GM18508 (cell line): ENCODE results near the gene DENND1A.
"Not testable (repeated sequence)": the region's sequence is repeated elsewhere in the genome, so short reads cannot be mapped to it uniquely, and the experiment has no call there.

Experiments
- ATAC-seq: cut with Tn5 transposase; IDR thresholded peaks from one replicate; pipeline ENCODE4 v1.9.1; 2021; ENCODE audit warnings: moderate number of reproducible peaks; ENCODE audit not compliant: insufficient read depth, unreplicated experiment

Gene DENND1A

DNA sequence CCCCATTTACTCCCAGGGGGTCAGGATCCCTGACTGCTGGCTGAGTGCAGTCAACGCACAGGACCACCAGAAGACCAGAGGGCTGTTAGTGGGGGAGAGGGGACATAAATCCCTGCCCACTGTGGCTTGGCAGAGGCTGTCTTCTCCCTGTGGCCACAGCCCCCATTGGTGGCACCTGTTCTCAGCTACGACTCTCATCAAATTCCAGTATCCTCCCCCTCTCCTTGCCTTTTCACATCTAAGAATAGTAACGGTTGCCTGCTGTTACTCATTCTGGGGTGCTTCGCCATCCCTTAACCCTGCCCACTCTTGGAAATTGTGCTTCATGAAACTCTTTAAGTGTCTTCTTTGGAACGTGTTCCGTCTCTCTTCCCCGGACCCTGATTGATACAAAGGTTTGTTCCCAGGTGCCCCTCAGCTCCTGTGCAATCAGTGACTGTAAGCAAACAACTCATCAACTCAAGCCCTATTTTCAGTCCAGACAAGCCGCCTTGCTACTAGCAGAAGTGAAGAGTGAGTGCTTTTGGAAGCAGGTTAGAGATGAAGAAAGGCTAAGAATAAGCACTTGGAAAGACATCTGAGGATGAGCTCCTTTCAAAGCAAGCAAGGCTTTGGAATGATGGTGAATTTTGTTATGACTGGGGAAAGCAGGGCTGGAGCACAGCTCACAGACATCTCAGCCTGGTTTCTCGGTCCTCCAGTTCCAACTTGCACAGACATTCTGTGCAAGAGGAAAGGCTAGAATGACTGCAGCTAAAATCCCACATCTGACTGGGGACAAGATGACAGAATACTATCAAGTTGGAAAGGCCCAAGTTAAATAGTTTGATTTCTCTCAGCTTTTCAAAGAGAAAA lies 22.9 kb upstream of the DENND1A start:
- no peak for ATAC-seq

- no peak for ATAC-seq
These were observed 18.4 kb upstream of the DENND1A start for GRCh38 chr9:123948286-123948685.

GRCh38 chr9:123947326-123947725 lies 17.4 kb upstream of the DENND1A start:
- no peak for ATAC-seq

- ATAC-seq = no peak
These were observed 16.3 kb upstream of the DENND1A start for GRCh38 chr9:123946101-123946821.

DNA sequence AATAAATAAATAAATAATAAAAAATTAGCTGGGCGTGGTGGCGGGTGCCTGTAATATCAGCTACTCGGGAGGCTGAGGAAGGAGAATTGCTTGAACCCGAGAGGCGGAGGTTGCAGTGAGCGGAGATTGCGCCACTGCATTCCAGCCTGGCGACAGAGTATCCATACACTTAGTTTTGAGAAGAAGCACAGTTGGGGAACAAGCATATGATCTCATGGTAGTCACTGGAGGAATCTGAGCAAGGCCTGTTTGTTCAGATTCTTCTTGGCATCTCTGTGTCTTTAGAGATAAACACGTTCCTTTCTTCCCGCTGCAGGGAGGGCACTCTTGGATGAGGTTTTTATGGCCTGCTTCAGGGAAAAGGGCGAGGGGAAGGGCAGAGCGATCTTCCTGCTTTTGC lies 15.6 kb upstream of the DENND1A start:
- ATAC-seq = no peak

DNA sequence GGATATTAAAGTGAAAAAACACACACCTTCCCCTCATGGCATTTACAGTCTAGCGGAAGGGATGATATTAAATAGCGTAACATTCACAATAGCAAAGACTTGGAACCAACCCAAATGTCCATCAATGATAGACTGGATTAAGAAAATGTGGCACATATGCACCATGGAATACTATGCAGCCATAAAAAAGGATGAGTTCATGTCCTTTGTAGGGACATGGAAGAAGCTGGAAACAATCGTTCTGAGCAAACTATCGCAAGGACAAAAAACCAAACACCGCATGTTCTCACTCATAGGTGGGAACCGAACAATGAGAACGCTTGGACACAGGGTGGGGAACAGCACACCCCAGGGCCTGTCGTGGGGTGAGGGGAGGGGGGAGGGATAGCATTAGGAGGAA lies 14.5 kb upstream of the DENND1A start:
- ATAC-seq = not testable (repeated sequence)

GRCh38 chr9:123943671-123944070 lies 13.7 kb upstream of the DENND1A start:
- no peak for ATAC-seq

DNA sequence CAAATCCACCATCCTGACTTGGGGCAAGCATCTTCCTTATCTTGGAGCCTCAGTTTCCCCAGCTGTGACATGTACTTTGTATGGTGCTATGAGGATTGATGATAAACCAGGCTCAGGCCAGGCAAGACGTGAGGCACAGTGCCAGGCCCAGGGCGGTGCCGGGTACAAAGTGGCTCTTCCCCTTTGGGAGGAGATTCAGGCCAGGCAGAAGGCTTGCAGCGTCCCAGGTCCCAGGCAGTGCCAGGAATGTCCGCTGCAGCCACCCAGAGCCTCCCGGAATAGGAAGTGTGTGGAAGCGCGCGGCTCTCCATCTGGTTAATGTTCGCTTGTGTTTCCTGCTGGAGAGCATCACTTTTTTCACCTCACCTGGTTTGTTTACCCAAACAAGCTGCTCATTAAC lies 12.6 kb upstream of the DENND1A start:
- no peak for ATAC-seq

GRCh38 chr9:123941524-123942070 lies 11.7 kb upstream of the DENND1A start:
- ATAC-seq = no peak

DNA sequence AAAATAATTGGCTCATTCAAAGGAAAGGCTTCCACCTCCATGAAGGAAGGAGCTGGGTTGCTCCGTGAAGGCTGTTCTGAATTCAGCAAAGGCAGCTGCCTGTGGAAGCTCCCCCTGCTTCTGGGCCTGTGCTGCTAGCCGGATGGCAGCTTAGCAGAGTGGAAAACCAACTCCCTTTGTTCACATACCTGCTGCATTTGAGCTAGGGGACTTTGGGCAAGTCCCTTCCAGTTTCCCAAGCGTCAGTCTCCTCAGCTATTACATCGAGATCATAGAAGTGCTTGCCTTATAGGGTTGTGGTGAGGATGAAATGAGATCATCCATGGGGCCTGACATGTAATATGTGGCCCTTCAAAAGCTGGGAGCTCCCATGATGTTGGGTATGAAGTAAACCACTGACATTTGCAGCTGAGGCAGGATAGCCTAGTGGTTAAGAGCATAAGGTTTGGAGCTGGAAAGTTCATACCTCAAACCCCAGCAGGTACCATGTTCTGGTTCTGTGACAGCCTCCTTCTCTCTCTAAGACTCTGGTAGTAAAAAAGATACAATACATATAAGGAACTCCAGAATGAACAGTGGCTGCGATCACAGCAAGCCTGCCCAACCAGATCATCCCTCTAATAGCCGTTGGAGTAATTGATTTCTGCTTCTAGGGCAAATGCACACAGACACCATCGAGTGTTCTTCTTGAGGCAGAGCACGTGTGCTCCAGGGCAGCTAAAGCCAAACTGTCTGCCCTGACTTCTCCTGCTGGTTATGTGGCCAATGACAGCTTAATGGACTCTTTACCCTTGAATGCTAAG lies 11.0 kb upstream of the DENND1A start:
- ATAC-seq = no peak

GRCh38 chr9:123938401-123938800 lies 8.5 kb upstream of the DENND1A start:
- ATAC-seq = no peak

DNA sequence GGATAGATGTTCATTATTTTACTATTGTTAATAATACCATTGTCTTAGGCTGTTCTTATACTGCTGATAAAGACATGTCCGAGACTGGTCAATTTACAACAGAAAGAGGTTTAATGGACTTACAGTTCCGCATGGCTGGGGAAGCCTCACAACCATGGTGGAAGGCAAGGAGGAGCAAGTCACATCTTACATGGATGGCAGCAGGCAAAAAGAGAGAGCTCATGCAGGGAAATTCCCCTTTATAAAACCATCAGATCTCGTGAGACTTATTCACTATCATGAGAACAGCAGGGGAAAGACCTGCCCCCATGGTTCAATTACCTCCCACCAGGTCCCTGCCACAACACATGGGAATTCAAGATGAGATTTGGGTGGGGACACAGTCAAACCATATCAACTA lies 6.6 kb upstream of the DENND1A start:
- not testable (repeated sequence) for ATAC-seq

GRCh38 chr9:123933440-123934212 lies 3.7 kb upstream of the DENND1A start:
- no peak for ATAC-seq

GRCh38 chr9:123929177-123929869 lies 603 bp downstream of the DENND1A start:
- no peak for ATAC-seq

DNA sequence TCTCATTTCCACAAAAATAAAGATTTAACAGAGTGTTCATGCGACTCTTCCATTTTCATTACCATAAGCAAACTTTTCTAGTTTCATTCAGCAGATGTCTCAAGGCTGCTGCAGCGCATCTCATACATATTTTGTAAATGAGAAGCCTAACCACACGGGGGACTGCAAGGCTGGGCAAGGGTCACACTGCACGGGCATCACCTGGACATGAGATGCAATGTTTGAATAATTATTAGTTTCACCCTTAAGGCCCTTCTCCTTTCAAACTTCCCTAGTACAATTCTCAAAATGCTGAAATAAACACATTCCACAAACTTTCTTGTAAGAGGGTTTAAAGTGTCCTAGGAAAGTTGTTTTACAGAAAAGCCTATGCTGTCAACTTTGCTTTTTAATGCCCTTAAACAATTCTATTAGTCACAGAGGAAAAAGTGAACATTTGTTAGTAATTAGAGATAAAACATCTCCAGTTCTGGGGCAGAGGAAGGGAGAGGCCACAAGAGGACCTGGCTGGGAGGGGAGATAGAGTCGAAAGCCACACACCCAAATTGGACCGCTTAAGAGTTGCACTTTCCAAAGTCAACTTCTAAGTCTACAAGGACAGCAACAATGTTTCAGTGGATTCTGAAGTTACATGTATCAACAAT lies 1.3 kb downstream of the DENND1A start:
- no peak for ATAC-seq

DNA sequence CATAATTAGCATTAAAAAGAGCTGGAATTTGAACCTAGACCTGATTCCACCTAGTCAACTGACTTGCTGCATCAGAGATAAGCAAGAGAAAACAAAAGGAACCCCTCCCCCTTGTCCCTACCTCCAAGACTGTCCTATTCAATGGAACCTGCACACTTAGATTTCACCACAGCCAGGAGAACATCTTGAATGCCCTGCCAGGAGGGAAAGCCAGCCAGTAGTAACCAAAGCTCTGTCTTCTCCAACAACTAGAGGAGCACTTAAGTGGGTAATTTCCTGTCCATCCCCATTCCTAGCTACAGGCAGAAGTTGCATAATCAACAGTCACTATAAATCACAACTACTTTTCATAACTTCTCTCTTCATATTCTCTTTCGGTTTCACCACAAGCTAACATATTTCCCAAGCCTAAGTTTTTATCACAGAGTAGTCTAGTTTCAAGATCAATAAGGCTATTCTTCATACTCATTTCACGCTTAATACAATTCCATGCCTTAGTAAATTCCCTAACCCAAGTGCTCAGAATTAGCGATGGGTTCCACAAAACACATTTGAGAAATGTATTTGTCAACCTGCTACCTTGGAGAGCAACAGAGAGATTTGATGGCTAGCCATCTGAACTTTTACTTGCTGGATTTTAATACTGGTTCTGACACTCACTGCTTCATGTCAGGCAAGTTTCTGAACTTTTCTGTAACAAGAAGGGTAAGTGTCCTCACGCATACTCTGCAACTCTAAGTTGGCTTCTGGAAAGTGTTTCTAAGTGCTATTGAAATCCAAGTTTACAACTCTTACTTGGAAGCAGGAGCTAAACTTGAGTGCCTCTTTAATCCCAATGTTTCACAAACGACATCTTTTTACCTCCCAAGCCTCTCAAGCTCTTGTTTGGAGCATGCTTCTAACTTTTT lies 2.0 kb downstream of the DENND1A start:
- no peak for ATAC-seq

DNA sequence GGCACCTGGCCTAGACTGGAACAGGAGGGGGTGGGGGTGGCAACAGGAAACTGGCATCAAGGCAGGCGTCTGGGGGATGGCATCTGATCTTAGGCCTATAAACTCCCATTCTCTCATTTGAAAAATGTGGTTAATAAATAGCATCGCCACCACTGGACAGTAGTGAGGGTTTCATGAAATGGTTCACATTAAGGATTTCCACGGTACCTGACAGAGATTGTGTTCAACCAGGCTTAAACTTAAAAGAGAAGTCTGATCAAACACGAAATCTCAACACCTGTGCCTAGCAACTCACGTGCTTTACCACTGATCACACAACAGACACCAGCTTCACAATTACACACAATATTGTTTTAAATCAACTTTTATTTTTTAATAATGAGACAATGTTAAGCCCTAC lies 3.0 kb downstream of the DENND1A start:
- no peak for ATAC-seq

DNA sequence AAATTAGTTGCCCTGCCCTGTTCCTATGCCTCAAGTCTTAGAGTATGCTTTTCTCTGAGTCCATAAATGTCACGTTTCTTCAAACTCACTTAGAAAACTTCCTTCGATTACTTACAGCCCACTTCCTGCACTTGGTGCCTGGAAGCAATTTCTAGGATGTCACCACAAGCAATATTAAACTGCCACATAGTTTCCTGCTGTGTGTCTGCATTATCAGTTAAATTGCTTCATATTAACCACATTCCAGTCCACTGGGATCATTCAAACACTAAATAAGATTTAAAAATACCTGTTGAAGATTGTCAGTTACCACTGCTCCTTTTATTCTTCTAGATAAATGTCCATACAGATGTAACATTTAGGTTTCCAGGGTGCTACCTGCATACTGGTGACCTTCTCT lies 4.1 kb downstream of the DENND1A start:
- ATAC-seq = no peak
